Islet precursor cell (in vitro differentiated cells): Measurements from ENCODE around the gene RYR3.
"Not testable (repeated sequence)": the region's sequence is repeated elsewhere in the genome, so short reads cannot be mapped to it uniquely, and the experiment has no call there.

Source experiments
- DNase-seq: peaks from one replicate; pipeline ENCODE4 v3.0.0-alpha.2; 2018

Gene RYR3

GRCh38 chr15:33592864-33593263, 282.1 kb downstream of the RYR3 start:
- DNase-seq = no peak

GRCh38 chr15:33598382-33598781, 287.6 kb downstream of the RYR3 start:
- DNase-seq = not testable (repeated sequence)

GRCh38 chr15:33600212-33600611, 289.4 kb downstream of the RYR3 start:
- no peak for DNase-seq

- DNase-seq = no peak
These were observed 290.7 kb downstream of the RYR3 start for GRCh38 chr15:33601461-33601860.

GRCh38 chr15:33608714-33609113, 297.9 kb downstream of the RYR3 start:
- no peak for DNase-seq

GRCh38 chr15:33612721-33613304, 302.0 kb downstream of the RYR3 start:
- DNase-seq = no peak

GRCh38 chr15:33616475-33616874, 305.7 kb downstream of the RYR3 start:
- no peak for DNase-seq

GRCh38 chr15:33618350-33618749, 307.6 kb downstream of the RYR3 start:
- no peak for DNase-seq

GRCh38 chr15:33621141-33621540, 310.4 kb downstream of the RYR3 start:
- DNase-seq = no peak

- no peak for DNase-seq
These were observed 312.2 kb downstream of the RYR3 start for GRCh38 chr15:33623010-33623409.

GRCh38 chr15:33624439-33624838, 313.7 kb downstream of the RYR3 start:
- no peak for DNase-seq

GRCh38 chr15:33629647-33630046, 318.9 kb downstream of the RYR3 start:
- no peak for DNase-seq

- no peak for DNase-seq
These were observed 325.5 kb downstream of the RYR3 start for GRCh38 chr15:33636234-33636633.

- no peak for DNase-seq
These were observed 326.2 kb downstream of the RYR3 start for GRCh38 chr15:33636958-33637357.

GRCh38 chr15:33638453-33638852, 327.7 kb downstream of the RYR3 start:
- no peak for DNase-seq

GRCh38 chr15:33639051-33639450, 328.3 kb downstream of the RYR3 start:
- DNase-seq = no peak

GRCh38 chr15:33639456-33639855, 328.7 kb downstream of the RYR3 start:
- DNase-seq = no peak

GRCh38 chr15:33639978-33640377, 329.2 kb downstream of the RYR3 start:
- no peak for DNase-seq

GRCh38 chr15:33641069-33641468, 330.3 kb downstream of the RYR3 start:
- DNase-seq = no peak

GRCh38 chr15:33644304-33644703, 333.5 kb downstream of the RYR3 start:
- DNase-seq = no peak

GRCh38 chr15:33646744-33647143, 336.0 kb downstream of the RYR3 start:
- no peak for DNase-seq

- no peak for DNase-seq
These were observed 338.6 kb downstream of the RYR3 start for GRCh38 chr15:33649217-33649933.

GRCh38 chr15:33654860-33655259, 344.1 kb downstream of the RYR3 start:
- DNase-seq = no peak

GRCh38 chr15:33655488-33655887, 344.7 kb downstream of the RYR3 start:
- no peak for DNase-seq

- DNase-seq = no peak
These were observed 345.4 kb downstream of the RYR3 start for GRCh38 chr15:33656168-33656567.
